BJ (cell line): ENCODE data around the gene ZNF287. TPM values are rescaled to one million over a fixed set of nuclear protein-coding genes. Genes with fewer than 3 reads are reported as not detected.
A peak's percentile ranks its signal among the peaks of the same experiment; 100 is the strongest.

Experiments
- CTCF ChIA-PET: fragments of 350-600 bp; formaldehyde crosslinking; extraction: SDS; loops from one replicate; lab custom pipeline; 2021; ENCODE audit warnings: antibody characterized with exemption, inconsistent platforms; lab: Yijun Ruan, JAX
- POLR2A ChIA-PET: fragments of 300-600 bp; sonication (Branson Sonifier 250); formaldehyde crosslinking; extraction: SDS; loops from one replicate; lab custom pipeline; 2021; ENCODE audit warnings: antibody characterized with exemption; lab: Charles Lee
- DNase-seq: peaks from one replicate; pipeline ENCODE4 v3.0.0-alpha.2; 2011; ENCODE audit warnings: low read depth
- H3K27me3 ChIP-seq: 2 replicates; pipeline ENCODE4 v1.6.0; 2011; ENCODE audit warnings: low read length; ENCODE audit not compliant: control insufficient read depth, insufficient read depth
- H3K36me3 ChIP-seq: 2 replicates; pipeline ENCODE4 v1.5.1; 2011; ENCODE audit warnings: low read length; ENCODE audit not compliant: control insufficient read depth, insufficient read depth
- H3K4me3 ChIP-seq: 2 replicates; pipeline ENCODE4 v1.5.1; 2011; ENCODE audit warnings: low read depth, mild to moderate bottlenecking, control low read depth, low read length
- CTCF ChIP-seq: IDR thresholded peaks from 2 replicates; pipeline ENCODE4 v1.5.1; 2011; ENCODE audit warnings: low read depth, mild to moderate bottlenecking, control low read depth, inconsistent platforms, low read length, moderate library complexity; ENCODE audit not compliant: insufficient read depth
- polyA plus RNA-seq: library from polyadenylated mRNA; depleted of rRNA; stranded (reverse); fragments of >200 nt; gene quantifications from 2 replicates; pipeline ENCODE4 v1.2.3, GENCODE V29; 2011

The ZNF287 gene
- polyA plus RNA-seq, 1 experiment: 6.0 TPM

GRCh38 chr17:16589097-16589969 is 20.3 kb upstream of the ZNF287 start:
- POLR2A ChIA-PET: no interaction called here
- Histone ChIP-seq H3K27me3 (peaks cover 2% of the 10 kb centered on the region), H3K4me3 (peak overlapping the region; percentile 59), H3K36me3 (no peaks in the 10 kb centered on the region)
- DNase-seq: peak; percentile 34
- CTCF ChIA-PET: interaction anchor here (0.6 to 2.5 kb wide), 16 partner anchors 8 to 231 kb away, joined by 3 to 14 read pairs (median 4); partner anchors contain the start of gene ZNF287
- peak; percentile 99 for TF ChIP-seq CTCF

GRCh38 chr17:16585796-16586195 is 16.8 kb upstream of the ZNF287 start:
- ChIA-PET POLR2A (no interaction called here), CTCF (interaction anchor here (0.6 to 2.1 kb wide), 3 partner anchors 17 to 728 kb away, joined by 5 to 8 read pairs (median 6); partner anchors contain the start of gene ZNF287)
- DNase-seq: no peak
- Histone ChIP-seq H3K4me3 (no peak overlapping the region), H3K36me3 (no peaks in the 10 kb centered on the region), H3K27me3 (peaks cover 4% of the 10 kb centered on the region)
- no peak for TF ChIP-seq CTCF

- no peaks in the 10 kb centered on the region for H3K36me3 ChIP-seq
- peaks cover 4% of the 10 kb centered on the region for H3K27me3 ChIP-seq
- ChIA-PET POLR2A (interaction anchor here (0.5 kb wide), 1 partner anchor 142 kb away, joined by 4 read pairs; no protein-coding TSS in a partner anchor), CTCF (interaction anchor here (0.5 to 1.6 kb wide), 10 partner anchors 9 to 437 kb away, joined by 3 to 6 read pairs (median 4); partner anchors contain the start of gene ZNF287)
- peak; percentile 97 for TF ChIP-seq CTCF
- peak overlapping the region; percentile 26 for H3K4me3 ChIP-seq
- DNase-seq: peak; percentile 43
Observed at GRCh38 chr17:16584273-16584995, 15.4 kb upstream of the ZNF287 start.

- H3K4me3 ChIP-seq: no peak overlapping the region
- ChIA-PET POLR2A (no interaction called here), CTCF (interaction anchor here (0.8 to 1.6 kb wide), 7 partner anchors 8 to 404 kb away, joined by 3 to 6 read pairs (median 4); partner anchors contain the start of gene ZNF287)
- H3K36me3 ChIP-seq: no peaks in the 10 kb centered on the region
- DNase-seq: no peak
- TF ChIP-seq CTCF: no peak
- peaks cover 4% of the 10 kb centered on the region for H3K27me3 ChIP-seq
Observed at GRCh38 chr17:16583781-16584180, 14.8 kb upstream of the ZNF287 start.

- no peak for TF ChIP-seq CTCF
- Histone ChIP-seq H3K4me3 (no peak overlapping the region), H3K27me3 (peaks cover 4% of the 10 kb centered on the region), H3K36me3 (no peaks in the 10 kb centered on the region)
- ChIA-PET CTCF (interaction anchor here (0.6 kb wide), 1 partner anchor 120 kb away, joined by 3 read pairs; no protein-coding TSS in a partner anchor), POLR2A (no interaction called here)
- no peak for DNase-seq
Observed at GRCh38 chr17:16573466-16573865, 4.5 kb upstream of the ZNF287 start.
